Nephron (organoid): ENCODE data around the gene CHTF18.
"Not testable (repeated sequence)": the region's sequence is repeated elsewhere in the genome, so short reads cannot be mapped to it uniquely, and the experiment has no call there.

ENCODE experiments used
- H3K27ac Mint-ChIP-seq, 3 experiments: 2 replicates each; pipeline ENCODE4 v1.8.0; 2020; ENCODE audit warnings: mixed read lengths in 3 of 3, mild to moderate bottlenecking in 2 of 3, moderate library complexity in 1 of 3
- H3K27me3 Mint-ChIP-seq: 2 replicates; pipeline ENCODE4 v1.8.0; 2021; ENCODE audit warnings: low read depth, mild to moderate bottlenecking, moderate library complexity, mixed read lengths
- H3K36me3 Mint-ChIP-seq: 2 replicates; pipeline ENCODE4 v1.8.0; 2020; ENCODE audit warnings: low read depth, mixed read lengths
- H3K4me1 Mint-ChIP-seq: 2 replicates; pipeline ENCODE4 v1.8.0; 2020; ENCODE audit warnings: mixed read lengths
- H3K4me3 Mint-ChIP-seq, 3 experiments: 2 replicates each; pipeline ENCODE4 v1.8.0; 2020; ENCODE audit warnings: mild to moderate bottlenecking in 3 of 3, mixed read lengths in 3 of 3, moderate library complexity in 2 of 3
- H3K9me3 Mint-ChIP-seq: 2 replicates; pipeline ENCODE4 v1.8.0; 2020; ENCODE audit warnings: mixed read lengths
- CTCF ChIP-seq, 3 experiments: fragments of 200-600 bp; sonication (generic); IDR thresholded peaks; one replicate each; pipeline ENCODE4 v1.5.0; 2021; ENCODE audit warnings: antibody characterized with exemption in 3 of 3; ENCODE audit not compliant: unreplicated experiment in 3 of 3

CHTF18 gene

GRCh38 chr16:769934-770333 is 18.5 kb upstream of the CHTF18 start:
- Mint-ChIP-seq H3K27me3 (peaks cover 5% of the 10 kb centered on the region), H3K4me3 (no peak overlapping the region), H3K4me1 (no peaks in the 10 kb centered on the region), H3K36me3 (no peaks in the 10 kb centered on the region), H3K27ac (no peak overlapping the region), H3K9me3 (no peaks in the 10 kb centered on the region)
- no peak for TF ChIP-seq CTCF (IDR thresholded peaks at IDR 0.05; ENCODE audit: unreplicated experiment in 3 of 3)

- H3K4me1 Mint-ChIP-seq = no peaks in the 10 kb centered on the region
- no peak overlapping the region for H3K4me3 Mint-ChIP-seq
- peaks cover 5% of the 10 kb centered on the region for H3K27me3 Mint-ChIP-seq
- H3K9me3 Mint-ChIP-seq = no peaks in the 10 kb centered on the region
- no peak for TF ChIP-seq CTCF (IDR thresholded peaks at IDR 0.05; ENCODE audit: unreplicated experiment in 3 of 3)
- H3K36me3 Mint-ChIP-seq = no peaks in the 10 kb centered on the region
- no peak overlapping the region for H3K27ac Mint-ChIP-seq
Measured at GRCh38 chr16:770411-770810, 18.0 kb upstream of the CHTF18 start.

GRCh38 chr16:772959-773358 is 15.5 kb upstream of the CHTF18 start:
- Mint-ChIP-seq H3K27me3 (peaks cover 10% of the 10 kb centered on the region), H3K36me3 (no peaks in the 10 kb centered on the region), H3K27ac (no peak overlapping the region), H3K4me1 (no peaks in the 10 kb centered on the region), H3K4me3 (no peak overlapping the region), H3K9me3 (no peaks in the 10 kb centered on the region)
- TF ChIP-seq CTCF (IDR thresholded peaks at IDR 0.05; ENCODE audit: unreplicated experiment in 3 of 3) = no peak

- TF ChIP-seq CTCF (IDR thresholded peaks at IDR 0.05; ENCODE audit: unreplicated experiment in 3 of 3) = no peak
- Mint-ChIP-seq H3K4me1 (no peaks in the 10 kb centered on the region), H3K27ac (no peak overlapping the region), H3K9me3 (no peaks in the 10 kb centered on the region), H3K27me3 (peaks cover 11% of the 10 kb centered on the region), H3K36me3 (no peaks in the 10 kb centered on the region), H3K4me3 (no peak overlapping the region)
Measured at GRCh38 chr16:774086-775001, 14.1 kb upstream of the CHTF18 start.

- no peaks in the 10 kb centered on the region for H3K9me3 Mint-ChIP-seq
- peaks cover 11% of the 10 kb centered on the region for H3K27me3 Mint-ChIP-seq
- no peak overlapping the region for H3K4me3 Mint-ChIP-seq
- TF ChIP-seq CTCF (IDR thresholded peaks at IDR 0.05; ENCODE audit: unreplicated experiment in 3 of 3) = no peak
- H3K36me3 Mint-ChIP-seq = no peaks in the 10 kb centered on the region
- no peak overlapping the region for H3K27ac Mint-ChIP-seq
- H3K4me1 Mint-ChIP-seq = no peaks in the 10 kb centered on the region
Measured at GRCh38 chr16:775236-775796, 13.1 kb upstream of the CHTF18 start.

GRCh38 chr16:776298-776697 is 12.1 kb upstream of the CHTF18 start:
- not testable (repeated sequence) for H3K27ac Mint-ChIP-seq, H3K4me1 Mint-ChIP-seq, H3K27me3 Mint-ChIP-seq, H3K9me3 Mint-ChIP-seq, H3K36me3 Mint-ChIP-seq, H3K4me3 Mint-ChIP-seq
